Activated CD8-positive, alpha-beta memory T cell treated with anti-CD3 and anti-CD28 coated beads, Interleukin-2, amount 50 U/mL, for 24 hours (primary cell): ENCODE results near the gene PRKAA1.
"Not testable (repeated sequence)": the region's sequence is repeated elsewhere in the genome, so short reads cannot be mapped to it uniquely, and the experiment has no call there.

Experiments
- DNase-seq: peaks from one replicate; pipeline ENCODE4 v3.0.0-alpha.2; 2020; ENCODE audit errors: extremely low read depth

Gene PRKAA1

GRCh38 chr5:40733434-40733833 lies 64.7 kb downstream of the PRKAA1 start:
- no peak for DNase-seq

DNA sequence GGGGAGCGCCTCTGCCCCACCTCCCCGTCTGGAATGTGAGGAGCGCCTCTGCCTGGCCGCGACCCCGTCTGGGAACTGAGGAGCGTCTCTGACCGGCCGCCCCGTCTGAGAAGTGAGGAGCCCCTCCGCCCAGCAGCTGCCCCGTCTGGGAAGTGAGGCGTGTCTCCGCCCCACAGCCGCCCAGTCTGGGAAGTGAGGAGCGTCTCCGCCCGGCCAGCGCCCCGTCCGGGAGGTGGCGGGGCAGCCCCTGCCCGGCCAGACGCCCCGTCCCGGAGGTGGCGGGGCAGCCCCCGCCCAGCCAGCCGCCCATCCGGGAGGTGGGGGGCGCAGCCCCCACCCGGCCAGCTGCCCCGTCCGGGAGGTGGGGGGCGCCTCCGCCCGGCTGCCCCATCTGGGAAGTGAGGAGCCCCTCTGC lies 75.7 kb downstream of the PRKAA1 start:
- DNase-seq, result not testable (repeated sequence)

GRCh38 chr5:40720069-40720468 lies 78.1 kb downstream of the PRKAA1 start:
- DNase-seq, result no peak

GRCh38 chr5:40717281-40717680 lies 80.9 kb downstream of the PRKAA1 start:
- DNase-seq, result no peak

DNA sequence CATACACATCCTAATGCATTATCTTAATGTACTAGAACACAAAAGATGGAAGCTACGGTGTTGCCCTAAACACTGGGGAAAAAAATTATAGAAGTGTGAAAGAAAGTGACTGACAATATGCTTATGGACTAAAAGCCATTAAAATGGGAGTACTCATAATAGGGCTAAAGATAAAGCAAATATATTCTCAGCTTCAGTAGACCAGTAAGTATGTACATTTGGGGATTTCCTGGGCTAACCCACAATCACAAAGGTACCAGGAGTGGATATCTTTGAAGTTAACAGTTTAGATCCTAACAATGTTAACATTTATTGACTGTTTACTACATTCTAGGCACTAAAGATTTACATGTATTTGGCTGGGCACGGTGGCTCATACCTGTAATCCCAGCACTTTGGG lies 81.6 kb downstream of the PRKAA1 start:
- no peak for DNase-seq

- no peak for DNase-seq
These were observed 82.2 kb downstream of the PRKAA1 start for GRCh38 chr5:40716000-40716399.

DNA sequence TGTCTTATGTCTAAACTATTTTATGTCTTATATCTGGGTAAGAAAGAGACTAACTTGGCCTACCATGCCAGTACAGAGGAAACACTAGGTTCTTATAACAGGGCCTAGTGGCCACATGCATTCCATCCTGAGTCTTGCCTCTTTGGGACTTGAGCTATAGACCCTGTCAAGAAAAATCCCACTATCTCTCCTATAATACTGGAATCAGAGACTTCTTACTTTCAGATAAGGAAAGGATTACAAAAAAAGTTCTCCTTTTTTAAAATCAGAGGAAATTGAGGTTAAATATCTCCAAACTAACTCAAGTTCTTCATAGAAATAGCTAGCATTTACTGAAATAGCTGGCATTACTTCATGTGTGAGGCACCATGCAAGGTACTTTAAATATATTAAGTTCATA lies 84.2 kb downstream of the PRKAA1 start:
- no peak for DNase-seq

GRCh38 chr5:40710575-40710974 lies 87.6 kb downstream of the PRKAA1 start:
- not testable (repeated sequence) for DNase-seq
